ENCODE data around the gene MRPL36. TPM values are rescaled to one million over a fixed set of nuclear protein-coding genes. Genes with fewer than 3 reads are reported as not detected.
A peak's percentile ranks its signal among the peaks of the same experiment; 100 is the strongest.

Gene MRPL36
- total RNA-seq, 2 donors from 2014 or later: 47.9 to 66.3 TPM

- Histone ChIP-seq H3K4me1 (replicated peaks) (peaks cover 5% of the 10 kb centered on the region), H3K4me3 (no peak overlapping the region), H3K27me3 (replicated peaks; ENCODE audit: insufficient read depth) (no peaks in the 10 kb centered on the region), H3K27ac (peak overlapping the region; percentile 65 to 75), H3K36me3 (no peaks in the 10 kb centered on the region), H3K9me3 (no peaks in the 10 kb centered on the region)
- intact Hi-C loops (cut with DNase I): no loop called here
- WGBS: 92% methylated on average over 30 of the region's 30 CpGs
- DNase-seq (ENCODE audit: low spot score): no peak
- TF ChIP-seq CTCF (IDR thresholded peaks at IDR 0.05) (no peak), POLR2A (IDR thresholded peaks at IDR 0.05) (no peak), POLR2AphosphoS5 (IDR thresholded peaks at IDR 0.05) (no peak)
Observed at GRCh38 chr5:1769752-1770442, 29.7 kb downstream of the MRPL36 start.

GRCh38 chr5:1769017-1769640 is 30.5 kb downstream of the MRPL36 start:
- no peaks in the 10 kb centered on the region for H3K9me3 ChIP-seq
- no peak for DNase-seq (ENCODE audit: low spot score)
- no peaks in the 10 kb centered on the region for H3K36me3 ChIP-seq
- intact Hi-C loops (cut with DNase I): no loop called here
- H3K4me1 ChIP-seq (replicated peaks): peaks cover 7% of the 10 kb centered on the region
- WGBS: 92% methylated on average over 26 of the region's 54 CpGs
- H3K27me3 ChIP-seq (replicated peaks; ENCODE audit: insufficient read depth): no peaks in the 10 kb centered on the region
- no peak overlapping the region for H3K4me3 ChIP-seq
- TF ChIP-seq POLR2AphosphoS5 (IDR thresholded peaks at IDR 0.05) (no peak), CTCF (IDR thresholded peaks at IDR 0.05) (no peak), POLR2A (IDR thresholded peaks at IDR 0.05) (no peak)
- peak overlapping the region in 1 of 2 donors; percentile 75 for H3K27ac ChIP-seq

GRCh38 chr5:1768283-1769000 is 31.2 kb downstream of the MRPL36 start:
- Histone ChIP-seq H3K4me3 (no peak overlapping the region), H3K9me3 (no peaks in the 10 kb centered on the region), H3K36me3 (no peaks in the 10 kb centered on the region), H3K27ac (no peak overlapping the region), H3K4me1 (replicated peaks) (peaks cover 7% of the 10 kb centered on the region), H3K27me3 (replicated peaks; ENCODE audit: insufficient read depth) (no peaks in the 10 kb centered on the region)
- 92% methylated on average over 28 of the region's 35 CpGs for WGBS
- intact Hi-C loops (cut with DNase I): no loop called here
- TF ChIP-seq CTCF (IDR thresholded peaks at IDR 0.05) (no peak), POLR2AphosphoS5 (IDR thresholded peaks at IDR 0.05) (no peak), POLR2A (IDR thresholded peaks at IDR 0.05) (no peak)
- DNase-seq (ENCODE audit: low spot score): no peak

GRCh38 chr5:1767524-1768282 is 31.9 kb downstream of the MRPL36 start:
- no peaks in the 10 kb centered on the region for H3K9me3 ChIP-seq
- 64% methylated on average over 15 of the region's 16 CpGs for WGBS
- H3K4me3 ChIP-seq: no peak overlapping the region
- H3K27ac ChIP-seq: no peak overlapping the region
- TF ChIP-seq POLR2AphosphoS5 (IDR thresholded peaks at IDR 0.05): no peak
- no peak for TF ChIP-seq POLR2A (IDR thresholded peaks at IDR 0.05)
- H3K36me3 ChIP-seq: no peaks in the 10 kb centered on the region
- intact Hi-C loops (cut with DNase I): no loop called here
- DNase-seq (ENCODE audit: low spot score): no peak
- no peaks in the 10 kb centered on the region for H3K27me3 ChIP-seq (replicated peaks; ENCODE audit: insufficient read depth)
- H3K4me1 ChIP-seq (replicated peaks): peaks cover 7% of the 10 kb centered on the region

GRCh38 chr5:1765880-1766235 is 33.8 kb downstream of the MRPL36 start:
- peaks cover 3% of the 10 kb centered on the region for H3K4me1 ChIP-seq (replicated peaks)
- H3K36me3 ChIP-seq: no peaks in the 10 kb centered on the region
- DNase-seq (ENCODE audit: low spot score): no peak
- no peak overlapping the region for H3K4me3 ChIP-seq
- H3K27me3 ChIP-seq (replicated peaks; ENCODE audit: insufficient read depth): no peaks in the 10 kb centered on the region
- TF ChIP-seq CTCF (IDR thresholded peaks at IDR 0.05): no peak
- TF ChIP-seq POLR2AphosphoS5 (IDR thresholded peaks at IDR 0.05): no peak
- no peak for TF ChIP-seq POLR2A (IDR thresholded peaks at IDR 0.05)
- H3K9me3 ChIP-seq: no peaks in the 10 kb centered on the region
- intact Hi-C loops (cut with DNase I): no loop called here
- H3K27ac ChIP-seq: no peak overlapping the region
- 98% methylated on average over 3 of the region's 3 CpGs for WGBS
